Measurements from ENCODE around the gene MCTP1. TPM values are rescaled to one million over a fixed set of nuclear protein-coding genes. Genes with fewer than 3 reads are reported as not detected.

Gene MCTP1
- polyA plus RNA-seq, 1 donor (not counting 4 experiments of a cell fraction or from before 2014, with no cell fraction given) = 4.9 TPM

GRCh38 chr5:94900006-94900505, 384.8 kb downstream of the MCTP1 start:
- no peaks in the 10 kb centered on the region for H3K9me1 ChIP-seq (ENCODE audit: control insufficient read depth, extremely low read depth, insufficient read depth, low read length)
- no peak overlapping the region for H3K9ac ChIP-seq (ENCODE audit: control insufficient read depth, extremely low read depth, insufficient read depth, low read length)
- no peaks in the 10 kb centered on the region for H3K36me3 ChIP-seq (ENCODE audit: control insufficient read depth in 2 of 2, extremely low read depth in 1 of 2, insufficient read depth in 2 of 2, low read length in 2 of 2)
- no peak overlapping the region for H2AFZ ChIP-seq (ENCODE audit: control insufficient read depth, low read length)
- TF ChIP-seq CTCF (optimal IDR thresholded peaks at IDR 0.05 in 1 of 3, IDR thresholded peaks at IDR 0.05 in 1 of 3, conservative IDR thresholded peaks at IDR 0.05 in 1 of 3; ENCODE audit: extremely low read depth in 1 of 3, insufficient read depth in 2 of 3, low read length in 3 of 3) (no peak), EZH2 (IDR thresholded peaks at IDR 0.05; ENCODE audit: low read length) (no peak)
- no peaks in the 10 kb centered on the region for H3K9me3 ChIP-seq (ENCODE audit: control insufficient read depth, low read depth, low read length)
- DNase-seq (ENCODE audit: low read depth, low spot score) (no peak), FAIRE-seq (no peak)
- dilution Hi-C loops (cut with MboI; ENCODE audit: extremely low pct_ligation_motif_present, low sequenced_read_pairs) = no loop called here
- H3K4me2 ChIP-seq (ENCODE audit: control insufficient read depth, extremely low read depth, insufficient read depth, low read depth, low read length) = no peak overlapping the region
- H3K27me3 ChIP-seq (ENCODE audit: control insufficient read depth, extremely low read depth, insufficient read depth, low read length) = no peaks in the 10 kb centered on the region
- H3K4me3 ChIP-seq (ENCODE audit: control insufficient read depth in 2 of 3, extremely low read depth in 1 of 3, insufficient read depth in 2 of 3, low read depth in 1 of 3, low read length in 3 of 3) = no peak overlapping the region
- H3K4me1 ChIP-seq (ENCODE audit: control insufficient read depth, extremely low read depth, insufficient read depth, low read length) = peaks cover 11% of the 10 kb centered on the region
- no peak overlapping the region for H3K27ac ChIP-seq (ENCODE audit: control insufficient read depth, insufficient read depth, low read length)
- no peaks in the 10 kb centered on the region for H4K20me1 ChIP-seq (ENCODE audit: control insufficient read depth, extremely low read depth, insufficient read depth, low read length)
- H3K79me2 ChIP-seq (ENCODE audit: control insufficient read depth, insufficient read depth, low read length) = no peaks in the 10 kb centered on the region

- Histone ChIP-seq H4K20me1 (ENCODE audit: control insufficient read depth, extremely low read depth, insufficient read depth, low read length) (no peaks in the 10 kb centered on the region), H3K9ac (ENCODE audit: control insufficient read depth, extremely low read depth, insufficient read depth, low read length) (no peak overlapping the region), H3K27ac (ENCODE audit: control insufficient read depth, insufficient read depth, low read length) (no peak overlapping the region), H3K4me3 (ENCODE audit: control insufficient read depth in 2 of 3, extremely low read depth in 1 of 3, insufficient read depth in 2 of 3, low read depth in 1 of 3, low read length in 3 of 3) (no peak overlapping the region), H3K9me3 (ENCODE audit: control insufficient read depth, low read depth, low read length) (no peaks in the 10 kb centered on the region), H3K4me2 (ENCODE audit: control insufficient read depth, extremely low read depth, insufficient read depth, low read depth, low read length) (no peak overlapping the region), H3K9me1 (ENCODE audit: control insufficient read depth, extremely low read depth, insufficient read depth, low read length) (no peaks in the 10 kb centered on the region), H3K79me2 (ENCODE audit: control insufficient read depth, insufficient read depth, low read length) (no peaks in the 10 kb centered on the region), H3K4me1 (ENCODE audit: control insufficient read depth, extremely low read depth, insufficient read depth, low read length) (no peaks in the 10 kb centered on the region), H3K36me3 (ENCODE audit: control insufficient read depth in 2 of 2, extremely low read depth in 1 of 2, insufficient read depth in 2 of 2, low read length in 2 of 2) (no peaks in the 10 kb centered on the region), H2AFZ (ENCODE audit: control insufficient read depth, low read length) (no peak overlapping the region), H3K27me3 (ENCODE audit: control insufficient read depth, extremely low read depth, insufficient read depth, low read length) (no peaks in the 10 kb centered on the region)
- no peak for FAIRE-seq
- DNase-seq (ENCODE audit: low read depth, low spot score) = no peak
- TF ChIP-seq CTCF (optimal IDR thresholded peaks at IDR 0.05 in 1 of 3, IDR thresholded peaks at IDR 0.05 in 1 of 3, conservative IDR thresholded peaks at IDR 0.05 in 1 of 3; ENCODE audit: extremely low read depth in 1 of 3, insufficient read depth in 2 of 3, low read length in 3 of 3) = no peak
- no peak for TF ChIP-seq EZH2 (IDR thresholded peaks at IDR 0.05; ENCODE audit: low read length)
- dilution Hi-C loops (cut with MboI; ENCODE audit: extremely low pct_ligation_motif_present, low sequenced_read_pairs) = no loop called here
Measured at GRCh38 chr5:94893412-94894135, 391.3 kb downstream of the MCTP1 start.
